ENCODE data around the gene TRAPPC3L. TPM values are rescaled to one million over a fixed set of nuclear protein-coding genes. Genes with fewer than 3 reads are reported as not detected.

The TRAPPC3L gene
- total and polyA plus RNA-seq, 2 of the 13 experiments (the other 11 are each of a cell fraction or from before 2014, with no cell fraction given), result not detected

GRCh38 chr6:116483616-116484015, 61.9 kb downstream of the TRAPPC3L start (continued):
- TF ChIP-seq MLXIP (CRISPR knock-in tag; IDR thresholded peaks at IDR 0.05; ENCODE audit: borderline replicate concordance) (no peak), ARID5B (CRISPR knock-in tag; IDR thresholded peaks at IDR 0.05) (no peak), DNMT3B (CRISPR knock-in tag; conservative IDR thresholded peaks at IDR 0.05) (no peak), ZNF407 (CRISPR knock-in tag; IDR thresholded peaks at IDR 0.05; ENCODE audit: not compliant biosample characterization) (no peak), ZNF138 (CRISPR knock-in tag; IDR thresholded peaks at IDR 0.05; ENCODE audit: low read depth) (no peak), ELF1 (CRISPR knock-in tag; IDR thresholded peaks at IDR 0.05) (no peak), ZBTB46 (CRISPR knock-in tag; IDR thresholded peaks at IDR 0.05; ENCODE audit: borderline replicate concordance) (no peak), PHF20 (CRISPR knock-in tag; IDR thresholded peaks at IDR 0.05) (no peak), FIP1L1 (IDR thresholded peaks at IDR 0.05; ENCODE audit: borderline replicate concordance, insufficient read depth, low read depth, low read length) (no peak), FOXA1 (IDR thresholded peaks at IDR 0.05) (no peak), FOXA1 (CRISPR knock-in tag; IDR thresholded peaks at IDR 0.05) (no peak), ZNF33B (CRISPR knock-in tag; IDR thresholded peaks at IDR 0.05) (no peak), NONO (IDR thresholded peaks at IDR 0.05) (no peak), NONO (CRISPR knock-in tag; conservative IDR thresholded peaks at IDR 0.05) (no peak)

Measured in HepG2 (cell line).